ENCODE data around the gene PGBD5. TPM values are rescaled to one million over a fixed set of nuclear protein-coding genes. Genes with fewer than 3 reads are reported as not detected.

PGBD5 gene
- total RNA-seq, 1 donor from 2014 or later = 14.0 TPM

- intact Hi-C loops (cut with DNase I) = no loop called here
These were observed 69.9 kb downstream of the PGBD5 start for GRCh38 chr1:230356190-230356589.

GRCh38 chr1:230355594-230355993 lies 70.5 kb downstream of the PGBD5 start:
- no peak for DNase-seq (ENCODE audit: low spot score)
- intact Hi-C loops (cut with DNase I) = no loop called here

More at GRCh38 chr1:230356190-230356589, 69.9 kb downstream of the PGBD5 start:
- DNase-seq (ENCODE audit: low spot score) = no peak

GRCh38 chr1:230355128-230355527 lies 71.0 kb downstream of the PGBD5 start:
- intact Hi-C loops (cut with DNase I) = no loop called here
- no peak for DNase-seq (ENCODE audit: low spot score)

GRCh38 chr1:230354005-230354404 lies 72.1 kb downstream of the PGBD5 start:
- intact Hi-C loops (cut with DNase I) = no loop called here
- no peak for DNase-seq (ENCODE audit: low spot score)

- intact Hi-C loops (cut with DNase I) = no loop called here
- no peak for DNase-seq (ENCODE audit: low spot score)
These were observed 73.6 kb downstream of the PGBD5 start for GRCh38 chr1:230352537-230352936.

GRCh38 chr1:230351983-230352382 lies 74.1 kb downstream of the PGBD5 start:
- peak; percentile 5 for DNase-seq (ENCODE audit: low spot score)
- intact Hi-C loops (cut with DNase I) = no loop called here

GRCh38 chr1:230351514-230351913 lies 74.6 kb downstream of the PGBD5 start:
- DNase-seq (ENCODE audit: low spot score) = no peak
- intact Hi-C loops (cut with DNase I) = no loop called here

DNA sequence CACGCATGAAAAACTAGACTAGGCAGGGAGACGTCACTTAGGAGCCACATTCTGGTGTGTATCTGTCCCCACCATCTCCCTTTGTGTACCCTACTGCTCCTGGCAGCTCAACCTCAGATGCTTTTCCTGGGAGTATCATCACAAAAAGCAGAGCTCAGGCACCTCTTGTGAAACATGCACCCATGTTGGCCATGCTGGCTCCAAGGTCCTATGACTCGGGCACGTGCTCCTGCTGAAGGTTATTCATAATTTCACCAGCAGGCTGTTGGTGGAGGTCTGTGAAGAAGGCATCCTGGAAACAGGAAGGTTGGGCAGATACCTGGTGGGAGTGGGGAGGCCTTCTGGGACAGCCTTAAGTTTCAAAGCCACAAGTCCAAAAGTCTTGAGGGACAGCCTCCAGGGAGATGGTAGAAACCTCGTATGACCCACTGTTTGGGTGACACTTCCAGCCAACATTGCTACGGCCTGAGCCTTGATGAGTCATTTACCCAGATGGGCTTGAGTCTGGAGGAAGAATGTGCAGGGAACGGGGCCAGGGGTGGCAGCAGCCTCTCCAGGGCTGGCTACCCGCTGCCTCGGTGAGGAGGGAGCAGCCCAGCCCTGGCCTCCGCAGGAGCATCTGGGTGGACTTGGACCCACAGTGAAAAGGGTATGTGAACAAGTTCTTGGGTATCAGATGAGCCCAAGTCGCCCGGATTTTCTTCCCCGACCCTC lies 75.8 kb downstream of the PGBD5 start:
- intact Hi-C loops (cut with DNase I) = no loop called here
- no peak for DNase-seq (ENCODE audit: low spot score)

DNA sequence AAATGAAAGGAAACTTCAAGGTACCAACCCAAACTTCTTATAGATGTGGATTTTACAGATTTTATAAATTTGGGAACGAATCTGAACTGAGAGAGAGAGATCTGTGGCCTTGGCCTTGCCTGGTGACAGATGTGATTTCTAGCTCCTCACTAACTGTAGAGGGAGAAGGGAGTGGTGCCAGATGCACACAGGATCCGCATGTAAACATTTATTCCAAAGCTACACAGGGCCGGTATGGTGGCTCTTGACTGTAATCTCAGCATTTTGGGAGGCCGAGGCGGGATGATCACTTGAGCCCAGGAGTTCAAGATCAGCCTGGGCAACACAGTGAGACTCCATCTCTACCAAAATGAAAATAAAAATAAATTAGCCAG lies 77.1 kb downstream of the PGBD5 start:
- intact Hi-C loops (cut with DNase I) = no loop called here
- no peak for DNase-seq (ENCODE audit: low spot score)

DNA sequence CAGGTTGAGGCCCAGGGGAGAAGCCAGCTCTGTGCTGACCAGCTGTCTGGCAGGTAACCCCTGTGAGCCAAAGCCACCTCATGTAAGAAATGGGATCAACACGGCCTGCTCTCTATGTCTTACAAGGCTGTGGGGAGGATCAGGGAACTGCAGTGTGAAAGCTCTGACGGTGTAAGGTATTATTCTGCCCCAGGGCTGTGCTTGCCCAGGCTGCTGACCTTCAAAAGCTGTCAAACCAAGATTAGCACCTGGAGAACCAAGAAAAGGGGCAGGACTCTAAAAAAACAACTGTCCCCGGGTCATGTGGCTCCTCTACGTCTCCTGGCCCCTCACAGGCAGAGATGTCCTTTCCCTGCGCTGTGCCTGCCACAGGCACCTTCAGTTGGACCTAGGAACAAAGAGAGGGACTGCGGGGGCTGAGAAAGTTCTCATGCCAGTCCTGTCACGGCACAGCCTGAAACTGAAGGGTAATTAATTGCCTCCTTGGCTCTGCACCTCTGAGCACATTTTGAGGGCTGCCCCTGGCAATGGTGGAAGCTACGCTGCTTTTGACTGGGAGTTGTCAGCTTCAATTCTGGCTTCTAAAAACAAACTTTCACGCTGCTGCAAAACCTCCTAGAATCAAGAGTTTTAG lies 77.6 kb downstream of the PGBD5 start:
- intact Hi-C loops (cut with DNase I) = no loop called here
- DNase-seq (ENCODE audit: low spot score) = no peak

- DNase-seq (ENCODE audit: low spot score) = no peak
- intact Hi-C loops (cut with DNase I) = no loop called here
These were observed 78.2 kb downstream of the PGBD5 start for GRCh38 chr1:230347896-230348295.

DNA sequence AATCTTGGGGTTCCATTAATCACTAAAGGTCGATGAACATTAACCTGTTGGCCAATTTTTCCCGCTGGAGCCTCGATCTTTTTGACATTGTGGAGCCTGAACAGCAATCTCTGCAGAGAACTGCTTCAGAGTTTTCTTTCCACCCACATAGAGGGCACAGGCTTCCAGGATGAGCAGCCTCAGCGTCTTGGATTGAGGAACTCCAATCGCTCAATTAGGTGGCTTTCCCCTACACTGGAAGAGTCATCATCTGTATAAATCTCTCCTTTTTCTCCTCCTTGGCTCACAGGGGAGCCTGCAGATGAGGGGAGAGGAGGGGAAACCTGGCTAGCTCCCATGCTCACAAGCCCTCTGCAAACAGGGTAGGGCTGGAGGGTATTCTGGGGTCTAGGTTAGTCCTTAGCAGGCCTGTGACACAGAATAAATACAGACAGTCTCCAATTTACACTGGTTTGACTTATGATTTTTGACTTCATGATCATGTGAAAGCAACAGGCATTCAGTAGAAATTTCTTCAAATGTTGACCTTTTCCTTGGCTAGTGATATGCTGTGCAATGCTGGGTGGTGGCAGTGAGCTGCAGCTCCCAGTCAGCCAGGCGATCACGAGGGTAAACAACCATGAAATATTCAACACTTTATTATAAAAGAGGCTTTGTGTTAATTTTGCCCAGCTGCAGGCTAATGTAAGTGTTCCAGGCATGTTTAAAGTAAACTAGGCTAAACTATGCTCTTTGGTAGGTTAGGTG lies 80.8 kb downstream of the PGBD5 start:
- DNase-seq (ENCODE audit: low spot score) = no peak
- intact Hi-C loops (cut with DNase I) = no loop called here

GRCh38 chr1:230342699-230343098 lies 83.4 kb downstream of the PGBD5 start:
- DNase-seq (ENCODE audit: low spot score) = no peak
- intact Hi-C loops (cut with DNase I) = no loop called here

- no peak for DNase-seq (ENCODE audit: low spot score)
- intact Hi-C loops (cut with DNase I) = no loop called here
These were observed 84.1 kb downstream of the PGBD5 start for GRCh38 chr1:230342019-230342418.

DNA sequence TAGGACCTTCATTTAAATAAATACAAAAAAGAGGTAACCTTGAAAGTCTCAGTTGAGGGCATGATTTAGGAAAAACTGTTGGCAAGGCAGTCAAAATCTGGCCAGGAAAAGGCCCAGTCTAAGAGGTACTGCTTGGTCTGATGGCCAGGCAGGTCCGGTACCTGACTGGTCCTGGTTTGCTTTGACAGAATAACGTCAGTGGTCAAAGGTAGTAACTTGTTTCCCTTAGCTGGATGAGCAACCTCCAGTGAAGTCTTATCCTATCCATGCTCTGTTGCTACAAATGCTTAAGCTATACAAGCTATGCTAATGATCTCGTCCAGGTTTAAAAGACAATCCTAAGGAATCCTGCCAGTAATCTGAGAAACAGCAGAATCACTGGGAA lies 85.0 kb downstream of the PGBD5 start:
- intact Hi-C loops (cut with DNase I) = no loop called here
- no peak for DNase-seq (ENCODE audit: low spot score)

- no peak for DNase-seq (ENCODE audit: low spot score)
These were observed 85.5 kb downstream of the PGBD5 start for GRCh38 chr1:230340526-230341161.

GRCh38 chr1:230339033-230339432 lies 87.1 kb downstream of the PGBD5 start:
- no peak for DNase-seq (ENCODE audit: low spot score)
- intact Hi-C loops (cut with DNase I) = no loop called here

More at GRCh38 chr1:230340526-230341161, 85.5 kb downstream of the PGBD5 start:
- intact Hi-C loops (cut with DNase I) = no loop called here

DNA sequence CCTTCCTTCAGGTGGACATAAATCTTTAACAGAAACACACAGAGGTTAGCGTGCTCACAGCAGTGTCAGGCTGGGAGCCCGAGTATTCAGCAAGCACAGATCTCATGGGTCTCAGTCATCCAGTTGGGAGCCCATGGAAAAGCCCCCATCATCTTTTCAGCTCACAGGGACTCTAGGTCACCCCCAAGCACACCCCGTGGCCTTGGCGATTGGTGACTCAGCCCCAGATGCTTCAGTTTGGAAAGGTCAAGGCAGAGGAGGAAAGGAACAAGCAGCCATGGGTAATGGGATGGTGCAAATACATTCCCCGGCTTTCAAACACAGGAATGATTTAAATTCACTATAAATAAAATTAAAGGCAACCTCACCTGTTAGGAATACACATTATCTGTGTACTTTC lies 88.9 kb downstream of the PGBD5 start:
- DNase-seq (ENCODE audit: low spot score) = peak; percentile 36
- intact Hi-C loops (cut with DNase I) = no loop called here

GRCh38 chr1:230335861-230336522 lies 90.1 kb downstream of the PGBD5 start:
- peak; percentile 61 for DNase-seq (ENCODE audit: low spot score)
- intact Hi-C loops (cut with DNase I) = no loop called here

GRCh38 chr1:230334447-230334837 lies 91.7 kb downstream of the PGBD5 start:
- intact Hi-C loops (cut with DNase I) = no loop called here

More at GRCh38 chr1:230334447-230334837, 91.7 kb downstream of the PGBD5 start:
- peak; percentile 70 for DNase-seq (ENCODE audit: low spot score)
